C4-2B (cell line): ENCODE data around the gene MEGF11.

Experiments used
- H3K27ac ChIP-seq: fragments of 450-650 bp; 2 replicates; pipeline ENCODE4 v1.5.1; 2017
- CTCF ChIP-seq: fragments of 450-650 bp; conservative IDR thresholded peaks from 2 replicates; pipeline ENCODE4 v1.5.1; 2017; ENCODE audit warnings: mild to moderate bottlenecking
- ZFX ChIP-seq: fragments of 450-650 bp; IDR thresholded peaks from 2 replicates; pipeline ENCODE4 v1.6.1; 2017

Gene MEGF11

GRCh38 chr15:66156310-66156975 lies 97.1 kb downstream of the MEGF11 start:
- no peak overlapping the region for H3K27ac ChIP-seq
- TF ChIP-seq ZFX (no peak), CTCF (no peak)

- no peak for TF ChIP-seq ZFX
- H3K27ac ChIP-seq: no peak overlapping the region
These were observed 98.5 kb downstream of the MEGF11 start for GRCh38 chr15:66155065-66155464.

DNA sequence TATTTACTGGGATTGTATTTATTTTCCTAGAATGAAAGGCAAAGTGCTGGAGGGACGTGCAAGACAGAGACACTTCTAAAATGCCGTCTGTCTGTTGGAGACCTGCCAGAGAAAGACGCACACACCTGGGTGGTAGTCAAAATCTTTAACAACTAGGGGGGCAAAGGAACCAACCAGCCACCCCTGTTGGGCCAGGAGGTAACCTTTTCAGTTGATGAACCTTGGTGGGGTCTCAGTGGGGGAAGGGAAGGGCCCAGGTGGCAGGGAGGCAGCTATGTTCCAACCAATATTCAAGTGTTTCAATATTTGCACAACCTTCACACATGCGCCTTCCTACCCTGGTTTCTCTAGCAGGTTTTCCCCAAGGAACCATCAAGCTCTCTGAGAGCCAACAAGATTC lies 99.0 kb downstream of the MEGF11 start:
- no peak overlapping the region for H3K27ac ChIP-seq
- TF ChIP-seq CTCF (no peak), ZFX (no peak)

DNA sequence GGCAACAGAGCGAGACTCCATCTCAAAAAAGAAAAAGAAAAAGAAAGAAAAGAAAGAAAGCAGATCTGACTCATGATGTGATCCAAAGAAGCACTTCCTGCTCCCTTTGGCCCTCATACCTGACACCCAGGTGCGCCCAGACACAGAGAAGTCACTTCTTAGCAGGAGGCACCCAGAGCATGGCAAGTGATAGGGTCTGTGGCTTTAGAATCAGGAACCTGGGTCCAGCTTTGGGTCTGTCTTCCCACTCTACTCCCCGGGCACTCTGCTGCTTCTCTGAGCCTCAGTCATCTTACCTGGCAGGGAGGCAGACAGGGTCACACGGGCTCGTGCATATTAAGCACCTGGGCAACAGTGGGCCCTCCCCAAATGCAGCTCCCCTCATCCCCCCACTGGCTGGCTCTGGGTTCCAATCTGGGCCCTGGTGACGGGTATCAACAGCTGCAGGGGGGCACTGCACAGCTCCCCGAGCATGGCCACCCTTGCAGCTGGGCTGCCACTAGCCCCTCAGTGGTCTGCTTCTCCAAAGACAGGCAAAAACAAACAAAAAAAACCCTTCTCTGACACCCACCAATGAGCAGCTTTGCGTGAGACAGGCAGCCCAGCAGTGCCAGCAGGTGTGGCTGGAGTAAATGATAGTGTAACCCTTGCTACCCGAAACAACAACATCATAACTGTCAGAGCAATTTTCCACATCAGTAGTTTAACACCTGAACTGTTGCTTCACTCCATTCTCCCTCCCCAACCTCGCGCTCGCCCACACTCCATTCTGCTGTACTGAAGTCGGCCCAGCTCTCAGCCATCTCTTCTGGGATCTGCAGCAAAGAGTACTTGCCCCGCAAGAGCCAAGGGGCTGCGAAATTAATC lies 99.8 kb downstream of the MEGF11 start:
- TF ChIP-seq ZFX (no peak), CTCF (no peak)
- no peak overlapping the region for H3K27ac ChIP-seq

- no peak for TF ChIP-seq CTCF
- no peak for TF ChIP-seq ZFX
- no peak overlapping the region for H3K27ac ChIP-seq
These were observed 100.9 kb downstream of the MEGF11 start for GRCh38 chr15:66152650-66153049.

- H3K27ac ChIP-seq: no peak overlapping the region
- no peak for TF ChIP-seq ZFX
- TF ChIP-seq CTCF: no peak
These were observed 101.7 kb downstream of the MEGF11 start for GRCh38 chr15:66151809-66152208.

- no peak for TF ChIP-seq CTCF
- TF ChIP-seq ZFX: no peak
- H3K27ac ChIP-seq: no peak overlapping the region
These were observed 103.7 kb downstream of the MEGF11 start for GRCh38 chr15:66149871-66150270.
